ENCODE measurements around the gene MACROD2. TPM values are rescaled to one million over a fixed set of nuclear protein-coding genes. Genes with fewer than 3 reads are reported as not detected.

MACROD2 gene
- total RNA-seq, 1 experiment from 2014 or later: 3.7 TPM

DNA sequence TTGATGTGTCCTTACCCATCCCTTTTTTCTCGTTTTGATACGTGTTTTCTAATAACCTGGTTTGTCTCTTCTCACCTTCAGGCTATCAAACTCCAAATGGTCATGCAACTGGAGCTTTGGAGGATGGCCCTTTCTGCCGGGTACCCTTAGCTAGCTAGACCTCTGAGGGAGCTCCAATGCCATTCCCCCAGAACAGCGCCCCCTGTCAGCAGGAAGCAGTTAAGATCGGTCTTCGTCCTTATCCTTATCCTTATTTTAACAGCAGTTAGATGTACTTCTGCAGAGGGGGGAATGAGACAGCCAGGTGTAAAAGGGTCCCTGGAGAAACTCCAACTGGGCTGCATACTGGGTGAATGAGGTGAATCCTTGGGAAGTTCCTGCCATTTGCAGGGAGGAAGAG, 42.1 kb upstream of the MACROD2 start:
- ChIA-PET RAD21 (ENCODE audit: low non-redundant PET in 1 of 2, low total read pairs in 2 of 2, uncharacterized antibody in 2 of 2, unreplicated experiment in 2 of 2) (no interaction called here), POLR2A (no interaction called here), CTCF (interaction anchor here (0.6 to 1.5 kb wide), 4 partner anchors 10 to 38 kb away, joined by 3 to 6 read pairs (median 4); no protein-coding TSS in a partner anchor)
- intact Hi-C loops (cut with micrococcal nuclease): no loop called here
- H2AFZ ChIP-seq (ENCODE audit: low read depth, low read length, poor library complexity, severe bottlenecking): no peak overlapping the region
- H3K27me3 ChIP-seq (ENCODE audit: insufficient read depth, low read length): no peaks in the 10 kb centered on the region
- H3K4me1 ChIP-seq (ENCODE audit: control insufficient read depth in 1 of 2, insufficient read depth in 2 of 2, low read length in 2 of 2): no peaks in the 10 kb centered on the region
- TF ChIP-seq, protein P1, sequence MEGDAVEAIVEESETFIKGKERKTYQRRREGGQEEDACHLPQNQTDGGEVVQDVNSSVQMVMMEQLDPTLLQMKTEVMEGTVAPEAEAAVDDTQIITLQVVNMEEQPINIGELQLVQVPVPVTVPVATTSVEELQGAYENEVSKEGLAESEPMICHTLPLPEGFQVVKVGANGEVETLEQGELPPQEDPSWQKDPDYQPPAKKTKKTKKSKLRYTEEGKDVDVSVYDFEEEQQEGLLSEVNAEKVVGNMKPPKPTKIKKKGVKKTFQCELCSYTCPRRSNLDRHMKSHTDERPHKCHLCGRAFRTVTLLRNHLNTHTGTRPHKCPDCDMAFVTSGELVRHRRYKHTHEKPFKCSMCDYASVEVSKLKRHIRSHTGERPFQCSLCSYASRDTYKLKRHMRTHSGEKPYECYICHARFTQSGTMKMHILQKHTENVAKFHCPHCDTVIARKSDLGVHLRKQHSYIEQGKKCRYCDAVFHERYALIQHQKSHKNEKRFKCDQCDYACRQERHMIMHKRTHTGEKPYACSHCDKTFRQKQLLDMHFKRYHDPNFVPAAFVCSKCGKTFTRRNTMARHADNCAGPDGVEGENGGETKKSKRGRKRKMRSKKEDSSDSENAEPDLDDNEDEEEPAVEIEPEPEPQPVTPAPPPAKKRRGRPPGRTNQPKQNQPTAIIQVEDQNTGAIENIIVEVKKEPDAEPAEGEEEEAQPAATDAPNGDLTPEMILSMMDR (IDR thresholded peaks at IDR 0.05 in 2 of 3, conservative IDR thresholded peaks at IDR 0.05 in 1 of 3; ENCODE audit: borderline replicate concordance in 1 of 3, insufficient read depth in 1 of 3, low read depth in 2 of 3, low read length in 2 of 3): peak in 2 of 3 experiments; percentile 54 to 55; a peak in 4 of 6 replicates
- TF ChIP-seq ZNF274 (IDR thresholded peaks at IDR 0.05; ENCODE audit: low read depth, low read length) (no peak), JUND (IDR thresholded peaks at IDR 0.05) (no peak), SIN3A (IDR thresholded peaks at IDR 0.05; ENCODE audit: low read depth) (no peak), EGR1 (IDR thresholded peaks at IDR 0.05; ENCODE audit: low read depth) (no peak)
- no peak overlapping the region for H3K27ac ChIP-seq (ENCODE audit: low read depth, low read length)
- peak; percentile 60 for ATAC-seq
- no peak overlapping the region for H3K4me2 ChIP-seq (ENCODE audit: low read length)
- H3K9me3 ChIP-seq (ENCODE audit: control insufficient read depth in 1 of 2, insufficient read depth in 1 of 2, low read depth in 1 of 2, low read length in 2 of 2): no peaks in the 10 kb centered on the region
- no peak for DNase-seq (ENCODE audit: low read depth, low spot score)
- H3K79me2 ChIP-seq (ENCODE audit: insufficient read depth, low read length): no peaks in the 10 kb centered on the region
- H4K20me1 ChIP-seq (ENCODE audit: insufficient read depth): no peaks in the 10 kb centered on the region
- H3K9me2 ChIP-seq (ENCODE audit: insufficient read depth): no peaks in the 10 kb centered on the region
- no TSS peak for BruUV-seq (replicated peaks)
- H3K9ac ChIP-seq (ENCODE audit: low read length): no peak overlapping the region
- no peak overlapping the region for H3K4me3 ChIP-seq (replicated peaks in 1 of 2; ENCODE audit: low read depth in 1 of 2, low read length in 2 of 2)
- H3K36me3 ChIP-seq (ENCODE audit: control insufficient read depth in 1 of 2, insufficient read depth in 2 of 2, low read length in 2 of 2): no peaks in the 10 kb centered on the region

- Histone ChIP-seq H3K27me3 (ENCODE audit: insufficient read depth, low read length) (no peaks in the 10 kb centered on the region), H3K9me3 (ENCODE audit: control insufficient read depth in 1 of 2, insufficient read depth in 1 of 2, low read depth in 1 of 2, low read length in 2 of 2) (no peaks in the 10 kb centered on the region), H3K79me2 (ENCODE audit: insufficient read depth, low read length) (no peaks in the 10 kb centered on the region), H3K27ac (ENCODE audit: low read depth, low read length) (no peak overlapping the region), H3K9me2 (ENCODE audit: insufficient read depth) (no peaks in the 10 kb centered on the region), H4K20me1 (ENCODE audit: insufficient read depth) (no peaks in the 10 kb centered on the region), H3K36me3 (ENCODE audit: control insufficient read depth in 1 of 2, insufficient read depth in 2 of 2, low read length in 2 of 2) (no peaks in the 10 kb centered on the region), H3K4me3 (replicated peaks in 1 of 2; ENCODE audit: low read depth in 1 of 2, low read length in 2 of 2) (no peak overlapping the region), H3K4me2 (ENCODE audit: low read length) (no peak overlapping the region), H3K4me1 (ENCODE audit: control insufficient read depth in 1 of 2, insufficient read depth in 2 of 2, low read length in 2 of 2) (no peaks in the 10 kb centered on the region), H3K9ac (ENCODE audit: low read length) (no peak overlapping the region), H2AFZ (ENCODE audit: low read depth, low read length, poor library complexity, severe bottlenecking) (no peak overlapping the region)
- no peak for ATAC-seq
- DNase-seq (ENCODE audit: low read depth, low spot score): no peak
- ChIA-PET POLR2A (no interaction called here), CTCF (no interaction called here), RAD21 (ENCODE audit: low non-redundant PET in 1 of 2, low total read pairs in 2 of 2, uncharacterized antibody in 2 of 2, unreplicated experiment in 2 of 2) (no interaction called here)
- intact Hi-C loops (cut with micrococcal nuclease): no loop called here
- BruUV-seq (replicated peaks): no TSS peak
- TF ChIP-seq YY1 (IDR thresholded peaks at IDR 0.05; ENCODE audit: extremely low read depth, insufficient replicate concordance, low read depth, low read length): no peak
- no peak for TF ChIP-seq RAD21 (IDR thresholded peaks at IDR 0.05; ENCODE audit: low read depth)
- no peak for TF ChIP-seq ZFX (IDR thresholded peaks at IDR 0.05)
- no peak for TF ChIP-seq FOSL1 (IDR thresholded peaks at IDR 0.05; ENCODE audit: low read depth)
- no peak for TF ChIP-seq JUND (IDR thresholded peaks at IDR 0.05)
- TF ChIP-seq SP1 (IDR thresholded peaks at IDR 0.05; ENCODE audit: low read depth): no peak
- TF ChIP-seq SRF (IDR thresholded peaks at IDR 0.05; ENCODE audit: low read depth): no peak
- no peak for TF ChIP-seq SIN3A (IDR thresholded peaks at IDR 0.05; ENCODE audit: low read depth)
- TF ChIP-seq TCF7L2 (IDR thresholded peaks at IDR 0.05; ENCODE audit: borderline replicate concordance, extremely low read depth, insufficient read depth, insufficient read length): no peak
- TF ChIP-seq, protein P2, sequence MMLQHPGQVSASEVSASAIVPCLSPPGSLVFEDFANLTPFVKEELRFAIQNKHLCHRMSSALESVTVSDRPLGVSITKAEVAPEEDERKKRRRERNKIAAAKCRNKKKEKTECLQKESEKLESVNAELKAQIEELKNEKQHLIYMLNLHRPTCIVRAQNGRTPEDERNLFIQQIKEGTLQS (IDR thresholded peaks at IDR 0.05): no peak
- TF ChIP-seq ZNF274 (IDR thresholded peaks at IDR 0.05; ENCODE audit: low read depth, low read length): no peak
- TF ChIP-seq EGR1 (IDR thresholded peaks at IDR 0.05; ENCODE audit: low read depth): no peak
- TF ChIP-seq EZH2phosphoT487 (IDR thresholded peaks at IDR 0.05; ENCODE audit: borderline replicate concordance): no peak
- TF ChIP-seq REST (IDR thresholded peaks at IDR 0.05; ENCODE audit: low read depth): no peak
These were observed 35.2 kb upstream of the MACROD2 start for GRCh38 chr20:13960119-13960518.

Data from HCT116 (cell line).